NT2/D1 (cell line): ENCODE data around the gene AKIP1.

Experiments
- YY1 ChIP-seq: IDR thresholded peaks from 2 replicates; pipeline ENCODE4 v1.6.1; 2011; ENCODE audit not compliant: insufficient read length, insufficient read depth
- ZNF274 ChIP-seq: IDR thresholded peaks from 2 replicates; pipeline ENCODE4 v1.6.1; 2011; ENCODE audit warnings: mild to moderate bottlenecking, low read depth, low read length

GRCh38 chr11:8927233-8927632 lies 16.2 kb downstream of the AKIP1 start:
- TF ChIP-seq ZNF274 = no peak
- TF ChIP-seq YY1 = no peak
